Stimulated activated CD8-positive, alpha-beta memory T cell treated with anti-CD3 and anti-CD28 coated beads, Interleukin-7, amount 100 ng/mL, for 4 hours (primary cell): ENCODE data around the gene F2RL1.
"Not testable (repeated sequence)": the region's sequence is repeated elsewhere in the genome, so short reads cannot be mapped to it uniquely, and the experiment has no call there.

Experiments
- DNase-seq, 2 donors: peaks; one replicate each; pipeline ENCODE4 v3.0.0-alpha.2; 2020; ENCODE audit warnings: low read depth in 2 of 2

F2RL1 gene

GRCh38 chr5:76849419-76850291, 30.8 kb downstream of the F2RL1 start, which contains the start of gene S100Z:
Gene S100Z, plus strand, starts transcription at chr5:76850014. Its CDS starts 25,346 bp downstream, at chr5:76875360.
- DNase-seq = no peak

DNA sequence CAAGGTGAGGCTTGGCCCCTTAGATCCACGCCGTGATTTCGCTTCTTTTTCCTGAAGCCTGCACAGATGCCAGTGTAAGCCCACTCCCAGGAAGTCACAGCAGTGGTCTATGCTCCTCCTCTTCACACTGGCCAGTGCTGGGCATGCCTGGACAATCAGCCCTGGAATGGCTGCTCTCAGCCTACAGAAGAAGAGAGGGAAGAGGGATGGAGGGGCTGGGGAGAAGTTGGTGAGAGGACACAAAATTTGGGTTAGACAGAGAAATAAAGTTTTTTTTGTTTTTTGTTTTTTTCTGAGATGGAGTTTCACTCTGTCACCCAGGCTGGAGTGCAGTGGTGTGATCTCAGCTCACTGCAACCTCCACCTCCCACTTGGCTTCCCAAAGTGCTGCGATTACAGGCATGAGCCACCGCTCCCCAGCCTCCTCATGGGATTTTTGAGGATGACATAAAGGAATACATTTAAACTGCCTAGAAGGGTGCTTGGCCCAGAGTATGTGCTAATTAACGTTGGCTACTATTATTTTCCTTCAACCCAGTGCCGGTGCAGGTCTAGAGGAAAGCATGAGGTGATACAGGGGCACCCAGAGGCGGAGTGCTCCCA, 31.8 kb downstream of the F2RL1 start:
- DNase-seq = no peak

DNA sequence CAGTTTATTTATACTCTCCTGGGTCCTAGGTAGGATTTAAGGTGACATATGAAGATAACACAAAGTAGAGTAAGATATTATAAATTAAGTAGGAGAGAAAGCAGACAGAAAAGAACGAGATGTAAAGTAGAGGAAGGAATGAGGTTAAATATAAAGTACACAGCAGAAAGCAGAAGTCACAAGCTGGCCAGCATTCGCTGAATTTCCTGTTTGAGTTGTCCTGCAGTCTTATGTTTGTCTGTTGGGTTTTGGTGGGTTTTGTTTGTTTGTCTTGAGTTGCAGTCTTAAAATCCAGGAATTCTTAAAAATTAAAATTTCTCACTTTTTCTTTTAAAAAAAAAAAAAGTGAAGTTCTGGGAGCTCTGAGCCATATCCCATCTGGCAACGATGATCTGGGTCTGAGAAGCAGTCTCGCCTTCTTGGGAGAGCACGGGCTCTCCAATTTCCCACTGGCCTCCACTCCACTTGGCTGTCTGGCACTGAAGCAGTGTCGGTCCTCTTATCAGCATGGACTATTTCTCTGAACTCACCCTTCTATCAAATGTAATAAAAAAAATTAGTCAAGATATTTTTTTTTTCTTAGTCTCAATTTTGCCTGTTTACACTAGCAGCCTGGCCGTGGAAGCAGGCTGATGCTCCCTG, 33.0 kb downstream of the F2RL1 start:
- DNase-seq = no peak

- no peak for DNase-seq
Measured at GRCh38 chr5:76852772-76853171, 33.9 kb downstream of the F2RL1 start.

DNA sequence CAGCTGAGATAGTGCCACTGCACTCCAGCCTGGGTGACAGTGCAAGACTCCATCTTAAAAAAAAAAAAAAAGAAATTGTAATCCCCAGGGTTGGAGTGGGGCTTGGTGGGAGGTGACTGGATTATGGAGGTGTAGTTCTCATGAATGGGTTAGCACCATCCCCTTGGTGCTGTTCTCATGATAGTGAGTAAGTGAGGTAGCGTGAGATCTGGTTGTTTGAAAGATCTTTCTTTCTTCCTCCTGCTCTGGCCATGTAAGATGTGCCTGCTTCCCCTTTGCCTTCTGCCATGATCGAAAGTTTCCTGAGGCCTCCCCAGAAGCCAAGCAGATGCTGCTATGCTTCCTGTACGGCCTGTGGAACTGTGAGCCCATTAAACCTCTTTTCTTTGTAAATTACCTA, 34.9 kb downstream of the F2RL1 start:
- not testable (repeated sequence) for DNase-seq

GRCh38 chr5:76854644-76855043, 35.8 kb downstream of the F2RL1 start:
- no peak for DNase-seq

GRCh38 chr5:76855501-76855900, 36.7 kb downstream of the F2RL1 start:
- not testable (repeated sequence) for DNase-seq

DNA sequence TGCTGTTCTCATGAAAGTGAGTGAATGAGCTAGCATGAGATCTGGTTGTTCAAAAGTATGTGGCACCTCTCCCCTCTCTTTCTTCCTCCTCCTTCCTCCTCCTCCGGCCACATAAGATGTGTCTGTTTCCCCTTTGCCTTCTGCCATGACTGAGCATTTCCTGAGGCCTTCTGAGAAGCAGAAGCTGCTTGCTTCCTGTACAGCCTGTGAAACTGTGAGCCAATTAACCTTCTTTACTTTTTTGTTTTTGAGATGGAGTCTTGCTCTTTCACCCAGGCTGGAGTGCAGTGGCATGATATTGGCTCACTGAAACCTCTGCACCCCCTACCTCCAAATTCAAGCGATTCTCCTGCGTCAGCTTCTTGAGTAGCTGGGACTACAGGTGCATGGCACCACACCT, 37.1 kb downstream of the F2RL1 start:
- DNase-seq = peak; percentile 6 to 35

- DNase-seq = not testable (repeated sequence)
Measured at GRCh38 chr5:76856800-76857199, 38.0 kb downstream of the F2RL1 start.

DNA sequence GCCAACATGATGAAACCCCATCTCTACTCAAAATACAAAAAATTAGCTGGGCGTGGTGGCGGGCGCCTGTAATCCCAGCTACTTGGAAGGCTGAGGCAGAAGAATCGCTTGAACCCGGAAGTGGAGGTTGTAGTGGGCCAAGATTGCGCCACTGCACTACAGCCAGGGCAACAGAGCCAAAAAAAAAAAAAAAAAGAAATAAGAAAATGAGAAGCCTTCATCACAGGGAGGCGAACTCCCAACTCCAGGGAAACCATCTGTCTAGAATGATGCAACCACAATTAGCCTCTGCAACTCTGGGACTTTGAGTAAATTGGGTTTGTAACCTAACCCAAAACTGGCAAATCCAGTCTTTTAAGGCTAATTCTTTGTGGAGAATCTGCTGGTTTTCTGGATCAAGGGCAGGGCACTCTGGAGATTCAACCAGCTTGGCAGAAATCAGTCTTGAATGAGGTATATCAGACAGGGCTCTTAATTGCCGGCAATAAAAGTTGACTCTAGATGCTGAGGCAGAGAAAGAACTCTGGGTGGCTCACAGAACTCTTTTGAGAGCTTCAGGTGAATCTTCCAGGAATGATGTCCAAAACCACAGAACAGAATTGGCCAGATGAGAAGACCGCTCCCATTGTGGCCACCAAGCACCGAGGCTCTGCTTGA, 40.9 kb downstream of the F2RL1 start:
- DNase-seq = no peak

DNA sequence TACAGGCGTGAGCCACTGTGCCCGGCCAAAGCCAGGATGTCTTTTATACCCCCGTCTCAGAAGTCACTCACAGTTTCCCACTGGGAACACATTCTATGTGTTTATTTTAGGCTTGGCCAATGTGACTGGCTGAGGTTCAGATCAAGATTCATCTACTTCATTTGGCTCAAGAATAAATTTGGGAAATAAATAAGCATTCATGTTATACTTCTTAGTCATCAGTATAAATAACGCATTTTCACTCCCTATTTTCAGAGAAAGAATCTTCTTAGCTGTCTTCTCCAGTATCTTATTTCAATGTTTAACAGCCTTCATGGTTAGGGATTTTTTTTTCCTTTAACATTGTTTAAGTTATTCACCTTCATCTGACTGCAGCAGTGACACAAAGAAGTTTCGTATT, 42.8 kb downstream of the F2RL1 start:
- no peak for DNase-seq

- no peak for DNase-seq
Measured at GRCh38 chr5:76863001-76863400, 44.2 kb downstream of the F2RL1 start.

GRCh38 chr5:76866503-76866902, 47.7 kb downstream of the F2RL1 start:
- no peak for DNase-seq

- DNase-seq = no peak
Measured at GRCh38 chr5:76867038-76867437, 48.2 kb downstream of the F2RL1 start.

DNA sequence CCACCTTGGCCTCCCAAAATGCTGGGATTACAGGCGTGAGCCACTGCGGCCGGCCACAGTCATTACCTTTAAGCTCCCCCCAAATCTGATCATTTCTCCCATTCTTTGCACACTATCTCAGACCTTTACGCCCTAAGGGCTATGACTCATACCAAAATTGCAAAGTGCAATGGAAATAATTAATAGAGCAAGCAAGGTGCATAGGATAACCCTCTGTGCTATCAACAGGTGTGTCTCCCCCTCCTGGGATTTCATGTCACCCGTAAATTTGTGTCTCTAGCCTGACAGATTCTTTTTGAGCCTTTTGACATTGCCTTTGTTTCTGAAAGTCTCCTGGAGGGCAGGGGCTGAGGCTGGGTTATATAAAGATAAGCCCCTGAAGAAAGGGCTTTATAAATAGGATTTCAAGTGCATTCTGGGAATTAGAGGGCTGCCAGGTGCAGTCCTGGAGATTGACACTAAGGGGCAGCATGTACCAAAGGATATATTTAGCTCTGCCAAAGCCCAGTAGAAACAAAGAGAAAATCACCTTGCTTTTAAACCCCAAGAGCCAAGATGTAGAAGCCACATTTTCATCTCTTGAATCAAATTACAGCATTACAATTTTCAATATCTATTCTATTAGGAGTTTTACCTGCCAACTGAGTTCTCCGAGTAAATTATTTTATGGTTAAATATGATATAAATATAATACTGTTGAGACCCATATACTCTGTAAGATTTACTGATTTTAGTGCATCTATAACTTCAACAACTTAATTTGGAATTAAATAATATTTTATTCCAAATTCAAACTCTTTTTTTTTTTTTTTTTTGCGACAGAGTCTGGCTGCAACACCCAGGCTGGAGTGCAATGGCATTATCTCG, 49.2 kb downstream of the F2RL1 start:
- DNase-seq = peak in 1 of 2 donors; percentile 14

- DNase-seq = no peak
Measured at GRCh38 chr5:76870046-76870445, 51.2 kb downstream of the F2RL1 start.

GRCh38 chr5:76874088-76874581, 55.3 kb downstream of the F2RL1 start:
- DNase-seq = no peak
